Caki2 (cell line): ENCODE measurements around the gene KIAA0825. TPM values are rescaled to one million over a fixed set of nuclear protein-coding genes. Genes with fewer than 3 reads are reported as not detected.

Experiments used
- DNase-seq: peaks from one replicate; pipeline ENCODE4 v3.0.0-alpha.2; 2015; ENCODE audit warnings: low read depth
- in situ Hi-C: cut with HindIII; loops from 2 replicates; pipeline ENCODE4 v1.10.0; 2016; ENCODE audit warnings: low sequenced_read_pairs, low pct_unique_long_range_greater_than_20kb, mixed read lengths
- total RNA-seq: library from RNA; depleted of rRNA; stranded (reverse); fragments of >200 nt; shearing (Covaris generic); gene quantifications from 2 replicates; pipeline ENCODE4 v1.2.3, GENCODE V29; 2014; ENCODE audit warnings: low replicate concordance

Gene KIAA0825
- total RNA-seq, 1 experiment from 2014 or later: 0.07 TPM

DNA sequence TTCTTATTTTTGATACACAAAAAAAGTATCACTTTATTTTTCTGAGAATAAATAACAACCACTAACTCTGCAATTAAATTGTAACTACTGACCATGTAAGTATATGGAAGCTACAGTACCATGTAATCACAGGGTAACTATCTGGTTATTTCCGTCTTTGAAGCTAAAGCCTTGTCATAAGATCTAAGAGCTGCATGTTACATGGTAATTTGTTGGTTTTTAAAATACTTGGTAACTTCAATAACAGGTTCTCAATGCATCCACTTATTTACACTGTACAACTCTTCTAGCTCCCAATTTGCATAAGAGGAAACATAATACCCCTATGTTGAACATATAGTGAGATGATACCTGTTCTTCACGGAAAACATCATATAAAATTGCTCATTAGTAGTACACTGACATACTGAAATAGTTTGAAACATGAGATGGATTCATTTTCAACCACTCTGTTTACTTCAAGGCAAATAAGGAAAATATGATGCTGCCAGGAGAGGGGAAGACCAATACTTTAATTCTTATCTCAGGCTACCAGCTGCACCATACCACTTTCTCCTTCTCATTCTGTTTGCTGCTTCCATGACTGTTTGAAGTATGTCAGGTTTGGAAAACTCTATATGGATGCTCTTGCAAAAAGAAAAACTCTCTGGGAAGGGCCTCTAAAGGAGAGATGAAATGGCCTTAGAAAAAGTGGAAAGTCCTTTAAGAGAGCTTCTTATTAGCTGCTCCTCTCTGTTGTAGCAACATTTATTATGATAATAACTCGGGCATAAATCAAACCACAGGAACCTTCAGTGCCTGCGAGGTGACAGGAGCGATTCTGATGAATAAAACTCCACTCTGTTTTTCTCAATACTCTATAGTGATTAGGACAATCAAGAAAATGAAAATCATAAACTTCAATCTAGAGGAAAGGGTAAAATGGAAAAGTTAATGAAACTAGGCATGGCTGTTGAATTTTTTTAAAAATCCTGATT, 150.2 kb downstream of the KIAA0825 start:
- in situ Hi-C loops: no loop called here
- no peak for DNase-seq

DNA sequence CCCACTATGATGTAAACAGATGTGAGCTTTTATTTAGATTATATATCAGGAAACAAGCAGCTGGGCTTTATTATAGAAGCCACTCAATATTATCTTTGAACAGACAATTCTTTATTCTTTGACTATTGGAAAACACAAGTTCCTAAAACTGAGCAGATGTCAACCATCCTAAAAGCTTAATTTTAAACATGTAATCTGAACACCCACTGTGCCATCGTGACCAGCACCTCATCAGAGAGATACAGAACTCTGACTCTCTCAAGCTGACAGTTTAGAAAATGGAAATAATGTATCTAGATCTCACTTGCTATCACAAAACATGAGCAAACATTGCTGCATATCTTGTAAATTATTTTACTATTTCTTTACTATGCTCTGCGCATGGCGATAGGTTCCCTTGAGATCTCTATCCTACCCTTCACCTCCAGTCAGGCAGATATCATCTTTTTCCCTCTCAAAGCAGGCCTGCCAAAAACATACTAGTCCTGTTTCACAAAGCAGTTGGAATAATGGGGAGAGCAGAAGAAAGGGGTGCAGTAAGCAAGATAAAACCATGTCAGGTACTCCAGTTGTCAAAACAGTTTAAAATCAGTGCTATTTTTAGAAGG, 151.0 kb downstream of the KIAA0825 start:
- in situ Hi-C loops: no loop called here
- no peak for DNase-seq

DNA sequence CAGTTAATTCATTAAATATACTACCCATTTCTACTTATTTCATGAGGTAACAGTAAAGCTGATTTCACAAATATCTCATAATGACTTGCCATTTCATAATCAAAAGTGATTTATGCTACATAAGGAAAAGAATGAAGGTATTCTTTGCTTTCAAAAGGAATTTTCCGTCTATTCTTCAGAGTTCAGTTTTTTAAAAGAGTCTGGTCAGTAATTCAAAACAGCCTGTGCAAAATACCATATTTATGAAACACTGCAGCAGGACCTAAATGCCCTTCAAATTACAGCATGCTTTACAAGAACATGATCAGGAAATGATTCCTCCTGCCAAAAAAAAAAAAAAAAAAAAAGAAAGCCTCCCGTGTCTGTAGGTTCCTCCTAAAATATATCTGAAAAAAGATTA, 154.7 kb downstream of the KIAA0825 start:
- in situ Hi-C loops: no loop called here
- DNase-seq: no peak

DNA sequence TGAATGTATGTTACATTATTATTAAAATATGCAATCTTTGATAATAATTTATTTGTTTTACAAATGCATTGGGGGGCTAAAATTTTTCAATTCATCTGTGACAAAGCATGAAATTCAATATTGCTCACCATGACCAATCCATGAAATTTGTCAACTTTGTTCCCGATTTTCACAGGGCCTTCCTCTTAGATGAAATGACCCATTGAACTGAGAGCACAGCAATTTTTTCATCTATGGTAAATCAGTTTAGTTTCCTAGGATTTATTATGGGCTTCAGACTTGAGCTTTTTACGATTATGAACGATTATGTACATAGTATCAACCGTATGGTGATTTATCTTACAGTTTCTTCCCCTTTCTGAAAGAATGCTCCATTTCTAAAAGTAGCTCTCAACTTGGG, 157.3 kb downstream of the KIAA0825 start:
- DNase-seq: no peak
- in situ Hi-C loops: no loop called here

DNA sequence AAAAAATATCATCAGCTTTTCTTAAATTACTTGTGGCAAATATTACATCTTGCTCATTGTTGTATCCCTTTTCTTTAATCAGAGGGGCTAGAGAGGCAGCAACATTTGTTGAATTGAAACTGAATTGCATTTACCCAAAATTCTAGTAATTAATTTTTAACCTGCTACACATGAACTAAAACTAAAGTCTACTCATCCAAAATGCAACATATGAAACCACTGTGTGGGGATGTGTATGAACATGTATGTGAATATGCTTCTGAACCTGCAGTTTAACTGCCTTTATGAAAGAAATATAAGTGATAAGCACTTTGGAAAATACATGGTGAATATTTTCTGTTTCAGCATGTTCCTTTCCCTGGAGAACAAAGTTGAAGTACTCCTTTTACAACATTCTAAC, 158.5 kb downstream of the KIAA0825 start:
- in situ Hi-C loops: no loop called here
- no peak for DNase-seq

DNA sequence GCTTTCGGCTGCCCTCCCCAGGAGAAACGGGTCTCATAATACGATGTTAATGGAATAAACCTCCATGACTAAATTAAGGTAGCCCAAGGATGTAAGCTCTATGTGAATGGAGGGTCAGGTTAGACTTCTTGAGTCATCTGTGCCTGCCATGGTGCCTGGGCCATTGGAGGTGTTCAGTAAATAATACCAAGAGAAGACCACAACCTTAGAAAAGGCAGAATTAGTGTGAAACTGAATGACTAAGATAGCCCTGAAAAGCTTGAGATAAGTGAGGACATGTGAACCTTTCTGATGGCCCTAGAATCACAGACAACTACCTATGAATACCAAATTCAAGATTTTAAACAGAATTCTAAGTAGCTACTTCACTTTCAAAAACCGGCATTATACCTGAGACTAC, 160.6 kb downstream of the KIAA0825 start:
- in situ Hi-C loops: no loop called here
- no peak for DNase-seq

DNA sequence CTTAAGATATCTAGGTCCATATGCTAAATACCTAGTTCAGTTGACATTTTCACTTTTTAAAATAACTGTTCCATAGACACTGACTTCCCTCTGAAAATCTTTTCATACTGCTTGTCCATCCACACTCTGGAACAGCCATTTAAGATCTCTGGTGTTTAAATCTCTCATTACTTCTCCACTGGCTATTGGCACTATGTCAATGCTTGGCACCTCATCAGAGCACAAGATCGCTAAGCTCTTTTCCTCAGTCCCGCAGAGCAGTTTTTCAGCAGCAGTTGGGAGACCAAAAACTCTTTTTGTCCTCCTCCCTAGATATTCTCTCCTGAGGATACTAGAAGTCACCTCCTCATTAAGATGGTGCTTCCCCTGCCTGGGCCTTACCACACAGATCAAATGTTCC, 172.7 kb downstream of the KIAA0825 start:
- in situ Hi-C loops: no loop called here

DNA sequence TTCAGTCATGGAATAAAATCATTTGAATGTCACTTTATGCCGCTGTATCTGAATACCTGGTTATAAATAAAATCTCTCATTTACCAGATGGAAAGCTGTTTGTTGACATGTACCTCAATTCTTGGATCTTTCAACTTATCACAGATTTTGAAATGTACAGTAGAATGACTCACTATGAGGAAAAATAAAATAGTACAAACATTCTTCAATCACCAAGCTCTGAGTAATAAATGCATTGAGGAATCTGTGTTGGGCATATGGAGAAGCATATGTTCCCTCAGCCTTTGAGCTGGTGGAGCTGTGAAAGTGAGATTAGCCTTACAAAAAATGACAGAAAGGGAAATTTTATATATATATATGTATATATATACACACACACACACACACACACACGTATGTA, 175.4 kb downstream of the KIAA0825 start:
- in situ Hi-C loops: no loop called here

More for the DNA sequence above, 172.7 kb downstream of the KIAA0825 start:
- DNase-seq: no peak

DNA sequence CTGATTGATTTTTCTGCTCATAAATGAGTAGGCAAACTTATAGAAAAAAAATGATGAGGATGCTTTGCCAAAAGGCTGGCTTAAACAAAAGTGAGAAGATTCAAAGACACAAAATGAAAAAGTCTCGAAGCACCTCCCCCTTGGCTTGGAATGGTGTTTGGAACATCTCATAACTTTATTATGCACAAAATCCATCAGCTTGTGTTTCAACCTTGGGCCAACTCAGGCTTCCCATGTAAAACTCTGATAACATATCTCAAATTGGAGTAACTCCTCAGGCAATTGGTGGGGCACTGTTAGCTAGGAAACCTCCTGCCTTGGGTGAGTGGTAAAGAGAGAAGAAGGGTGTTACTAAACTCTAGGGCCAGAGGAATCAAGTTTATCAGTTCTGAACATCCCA, 176.3 kb downstream of the KIAA0825 start:
- in situ Hi-C loops: no loop called here

More for the DNA sequence above, 175.4 kb downstream of the KIAA0825 start:
- DNase-seq: no peak

DNA sequence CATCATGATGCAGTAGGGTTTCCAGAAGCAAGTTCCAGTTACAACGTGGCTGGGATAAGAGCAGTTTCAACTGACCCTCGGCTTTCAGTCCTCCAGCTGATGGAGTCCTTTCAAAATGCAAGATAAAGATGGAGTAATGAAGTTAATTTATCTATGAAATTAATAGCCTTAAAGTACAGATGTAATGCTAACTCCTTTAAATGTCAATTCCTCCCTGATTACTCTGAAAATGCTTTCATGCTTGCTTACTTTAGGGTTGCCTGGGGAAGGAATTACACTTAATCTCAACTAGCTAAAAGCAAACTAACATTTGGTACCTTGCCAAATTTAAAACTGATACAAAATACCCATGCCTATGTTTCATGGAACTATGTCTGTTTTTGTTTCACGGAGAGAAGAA, 178.4 kb downstream of the KIAA0825 start:
- in situ Hi-C loops: no loop called here
- no peak for DNase-seq

More for the DNA sequence above, 176.3 kb downstream of the KIAA0825 start:
- no peak for DNase-seq

DNA sequence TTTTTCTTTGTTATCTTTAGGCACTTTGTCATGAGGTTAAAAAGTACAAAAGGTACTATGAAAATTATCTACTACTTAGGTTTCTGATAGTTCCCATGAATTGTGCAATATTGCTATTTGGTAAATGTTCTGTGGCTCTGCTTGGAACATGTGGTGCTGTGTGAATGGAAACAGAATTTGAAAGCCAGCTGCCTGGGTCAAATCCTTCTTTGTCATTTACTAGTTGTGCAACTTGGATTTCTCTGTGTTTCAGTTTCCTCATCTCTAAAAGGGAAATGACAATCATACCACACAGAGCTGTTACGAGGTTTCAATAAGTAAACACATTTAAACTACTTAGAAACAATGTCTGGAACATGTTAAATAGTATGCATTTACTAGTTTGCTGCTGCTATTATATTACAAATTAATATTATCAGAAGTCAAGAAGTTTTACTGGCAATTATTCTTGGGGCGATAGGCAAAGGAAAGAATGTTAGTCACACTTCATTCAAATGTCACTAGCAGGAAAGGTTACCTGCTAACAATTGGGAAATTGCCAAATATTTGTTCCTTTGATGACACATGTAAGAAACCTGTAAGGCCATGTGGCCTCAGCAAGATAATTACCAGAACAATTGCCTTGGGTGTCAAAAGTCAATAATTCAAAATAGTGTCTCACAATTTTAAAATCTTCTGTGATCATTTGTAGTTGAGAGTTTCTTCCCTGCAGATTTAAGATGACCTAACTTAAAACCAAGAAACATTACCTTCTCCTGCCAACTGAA, 184.8 kb downstream of the KIAA0825 start:
- DNase-seq: no peak
- in situ Hi-C loops: no loop called here

DNA sequence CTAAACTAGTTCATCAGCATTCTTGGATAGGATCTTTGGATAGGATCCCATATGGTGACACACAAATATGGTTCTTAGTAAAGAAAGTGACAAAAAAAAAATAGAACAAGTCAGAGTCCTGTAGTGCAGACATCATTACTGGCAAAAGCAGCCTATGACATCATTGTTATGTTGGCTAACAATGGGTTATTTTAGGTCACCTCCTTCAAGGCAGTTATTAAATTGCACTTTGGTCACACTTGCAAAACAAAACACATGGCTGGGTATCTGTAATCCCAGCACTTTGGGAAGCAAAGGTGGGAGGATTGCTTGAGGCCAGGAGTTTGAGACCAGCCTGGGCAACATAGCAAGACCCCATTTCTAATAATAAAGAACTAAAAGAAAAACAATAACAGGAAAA, 185.9 kb downstream of the KIAA0825 start:
- in situ Hi-C loops: no loop called here
- DNase-seq: no peak

DNA sequence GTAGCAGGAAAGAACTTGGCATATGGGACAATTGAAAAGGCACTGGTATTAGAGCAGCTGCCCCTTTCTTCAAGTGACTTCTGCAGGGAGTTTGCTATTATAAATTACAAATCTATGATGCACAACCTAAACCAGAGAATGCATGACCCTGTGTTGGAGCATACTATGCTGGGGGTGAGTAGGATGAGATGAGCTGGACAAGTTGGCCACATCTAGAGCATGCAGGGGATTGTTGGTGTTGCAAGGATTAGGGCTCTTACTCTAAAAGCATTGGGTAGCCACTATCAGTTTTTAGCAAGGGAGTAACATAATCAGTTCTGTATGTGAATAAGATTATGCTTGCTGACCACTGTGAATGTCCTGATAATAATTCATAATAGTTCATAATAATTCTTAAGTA, 186.7 kb downstream of the KIAA0825 start:
- no peak for DNase-seq
- in situ Hi-C loops: no loop called here

DNA sequence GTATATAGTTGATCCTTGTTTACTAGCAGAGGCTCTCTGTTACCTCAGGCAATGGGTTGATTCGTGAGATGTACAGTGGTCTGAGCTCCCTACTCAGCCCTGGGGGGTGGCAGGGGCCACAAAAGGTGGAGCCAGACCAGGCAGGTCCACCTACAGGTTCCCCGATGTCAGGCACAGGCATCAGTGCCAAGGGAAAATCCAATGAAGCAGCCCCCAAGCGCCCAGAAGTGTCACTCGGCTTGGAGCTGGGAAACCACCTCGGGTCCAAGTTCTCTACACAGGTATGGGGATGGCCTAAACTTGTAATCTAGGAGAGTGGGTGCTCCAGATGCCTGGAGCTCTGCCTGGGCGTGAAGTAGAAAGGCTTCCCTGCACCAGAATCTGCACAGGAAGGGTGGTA, 188.8 kb downstream of the KIAA0825 start:
- no peak for DNase-seq
- in situ Hi-C loops: no loop called here

DNA sequence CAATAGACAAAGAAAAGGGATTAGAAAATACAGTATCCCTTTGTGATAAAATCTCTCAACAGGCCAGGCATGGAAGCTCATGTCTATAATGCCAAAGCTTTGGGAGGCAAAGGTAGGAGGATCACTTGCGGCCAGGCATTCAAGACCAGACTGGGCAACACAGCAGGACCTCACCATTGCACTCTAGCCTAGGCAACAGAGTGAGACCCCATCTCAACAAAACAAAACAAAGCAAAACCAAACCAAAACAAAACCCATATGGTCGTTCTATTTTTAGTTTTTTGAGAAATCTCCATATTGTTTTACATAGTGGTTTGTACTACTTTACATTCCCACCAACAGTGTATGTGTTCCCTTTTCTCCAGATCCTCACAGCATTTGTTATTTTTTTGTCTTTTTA, 193.0 kb downstream of the KIAA0825 start:
- in situ Hi-C loops: no loop called here
- DNase-seq: no peak

DNA sequence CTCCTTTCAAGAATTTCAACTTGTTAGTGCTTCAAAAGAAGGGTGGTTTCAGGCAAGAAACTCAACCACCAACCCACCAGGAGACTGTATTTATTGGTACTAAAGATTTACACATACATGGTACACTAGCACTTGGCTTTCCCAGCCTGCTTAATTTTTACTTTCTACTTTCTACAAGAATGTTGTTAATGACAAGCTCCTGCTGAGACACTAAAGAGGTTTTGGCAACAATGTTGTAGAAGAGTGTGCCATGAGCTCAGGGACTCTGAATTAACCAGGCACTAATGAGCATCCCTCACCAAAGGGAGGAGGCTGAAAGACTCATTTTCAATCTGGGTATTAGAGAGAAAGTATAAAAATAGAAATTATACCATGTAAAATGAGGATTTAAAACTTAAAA, 195.0 kb downstream of the KIAA0825 start:
- DNase-seq: no peak
- in situ Hi-C loops: no loop called here

DNA sequence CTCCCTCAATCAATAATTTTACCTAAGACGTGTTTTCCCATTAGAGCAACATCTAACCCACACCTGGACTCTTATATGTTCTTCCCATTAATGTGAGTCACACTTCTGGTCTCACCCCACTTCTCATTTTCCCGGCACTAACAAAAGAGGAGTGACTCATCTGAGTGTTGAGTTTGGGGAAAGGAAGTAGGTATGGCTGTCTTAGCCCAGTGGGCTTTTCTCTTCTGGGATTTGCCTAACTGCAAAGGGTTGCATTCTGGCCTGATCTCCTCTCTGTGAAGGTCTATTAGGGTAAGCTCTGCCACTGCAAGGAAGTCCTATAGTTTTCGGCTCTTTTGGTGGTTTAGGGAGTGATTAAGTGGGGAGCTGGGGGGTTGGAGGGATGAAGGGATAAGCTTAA, 195.6 kb downstream of the KIAA0825 start:
- in situ Hi-C loops: no loop called here
- DNase-seq: no peak

DNA sequence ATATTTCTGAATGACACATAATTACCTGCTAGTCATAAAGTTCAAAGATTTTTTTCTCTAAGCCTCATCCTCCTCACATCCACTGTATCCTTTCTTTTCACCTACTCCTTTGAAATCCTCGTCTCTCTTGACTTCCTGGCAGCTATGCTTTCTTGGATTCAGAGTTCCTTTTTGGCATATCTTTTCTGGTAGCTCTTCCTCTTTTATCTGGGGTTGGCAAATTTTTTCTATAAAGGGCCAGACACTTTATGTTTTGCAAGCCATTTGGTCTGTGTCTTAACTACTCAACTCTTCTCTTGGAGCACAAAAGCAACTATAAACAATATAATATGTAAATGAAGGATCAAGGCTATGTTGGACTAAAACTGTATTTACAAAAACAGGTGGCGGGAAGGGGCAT, 197.5 kb downstream of the KIAA0825 start:
- DNase-seq: no peak
- in situ Hi-C loops: no loop called here

DNA sequence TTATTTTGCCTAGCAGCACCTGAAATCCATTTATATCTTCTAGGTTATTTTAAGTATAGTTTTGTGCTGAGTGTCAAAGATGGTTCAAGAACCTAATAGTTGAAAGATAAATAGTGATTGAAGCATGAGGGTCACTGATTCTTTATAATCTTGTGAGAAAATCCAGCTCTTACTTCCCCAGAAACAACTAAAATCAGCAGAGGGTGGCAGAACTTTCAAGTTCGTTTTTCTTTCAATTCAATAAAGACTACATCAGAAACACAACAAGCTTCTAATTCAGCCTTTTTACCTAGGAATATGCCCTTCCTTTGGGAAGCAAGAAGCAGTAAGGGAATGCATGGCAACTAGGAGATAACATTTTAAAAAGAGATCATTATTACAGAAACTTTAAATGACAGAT, 202.6 kb downstream of the KIAA0825 start:
- in situ Hi-C loops: no loop called here
- DNase-seq: no peak
